Peyer's patch (tissue), 4 donors: Measurements from ENCODE around the gene EZH2. TPM values are rescaled to one million over a fixed set of nuclear protein-coding genes. Genes with fewer than 3 reads are reported as not detected.

ENCODE experiments used
- DNase-seq, 3 donors: peaks; one replicate each; pipeline ENCODE4 v3.0.0-alpha.2; 2017 to 2019
- H3K27ac ChIP-seq, 4 donors: fragments of 200-600 bp; sonication (generic); one replicate each; pipeline ENCODE4 v1.5.1; 2016 to 2019
- H3K27me3 ChIP-seq, 2 donors: fragments of 200-600 bp; sonication (generic); one replicate each; pipeline ENCODE4 v1.5.1; 2019
- H3K36me3 ChIP-seq, 3 donors: fragments of 200-600 bp; sonication (generic); one replicate each; pipeline ENCODE4 v1.5.1; 2016 to 2019
- H3K4me1 ChIP-seq, 4 donors: fragments of 200-600 bp; sonication (generic); one replicate each; pipeline ENCODE4 v1.5.1; 2016 to 2019
- H3K4me3 ChIP-seq, 4 donors: fragments of 200-600 bp; sonication (generic); 1 replicate in 3 of 4; 2 replicates in 1 of 4; pipeline ENCODE4 v1.5.1; 2016 to 2019; ENCODE audit warnings: mild to moderate bottlenecking in 1 of 4
- H3K9me3 ChIP-seq, 4 donors: fragments of 200-600 bp; sonication (generic); one replicate each; pipeline ENCODE4 v1.5.1; 2016 to 2019; ENCODE audit warnings: mild to moderate bottlenecking in 1 of 4
- CTCF ChIP-seq, 6 experiments: fragments of 450-650 bp in 4 of 6; fragments of 200-600 bp in 2 of 6; sonication (generic) in 1 of 6; IDR thresholded peaks; one replicate each; pipeline ENCODE4 v1.5.1; 2017 to 2019; ENCODE audit warnings: antibody characterized with exemption in 6 of 6, mild to moderate bottlenecking in 3 of 6, moderate library complexity in 1 of 6
- POLR2A ChIP-seq, 2 donors: fragments of 450-650 bp; IDR thresholded peaks; one replicate each; pipeline ENCODE4 v1.5.1; 2017; ENCODE audit warnings: antibody characterized with exemption in 2 of 2, mild to moderate bottlenecking in 2 of 2, moderate library complexity in 2 of 2
- total RNA-seq, 4 donors: library from RNA; depleted of rRNA; stranded (reverse); fragments of >200 nt; gene quantifications; one replicate each; pipeline ENCODE4 v1.1.0, GENCODE V29; 2016

EZH2 gene
- total RNA-seq, 4 donors from 2014 or later, result 7.4 to 30.5 (median 8.2) TPM

- no peaks in the 10 kb centered on the region for H3K9me3 ChIP-seq
- TF ChIP-seq POLR2A (IDR thresholded peaks at IDR 0.05) (no peak), CTCF (IDR thresholded peaks at IDR 0.05) (no peak)
- no peak overlapping the region for H3K4me3 ChIP-seq
- no peak overlapping the region for H3K27ac ChIP-seq
- H3K36me3 ChIP-seq, result peaks cover 0 to 13% (median 0%) of the 10 kb centered on the region in 3 donors
- no peaks in the 10 kb centered on the region for H3K4me1 ChIP-seq
- no peak for DNase-seq
- H3K27me3 ChIP-seq, result no peaks in the 10 kb centered on the region
Measured at GRCh38 chr7:148811892-148812291, 72.2 kb downstream of the EZH2 start.

GRCh38 chr7:148809856-148810255 is 74.2 kb downstream of the EZH2 start:
- no peak for DNase-seq
- Histone ChIP-seq H3K4me3 (no peak overlapping the region), H3K4me1 (no peaks in the 10 kb centered on the region), H3K36me3 (peaks cover 0 to 19% (median 0%) of the 10 kb centered on the region in 3 donors), H3K9me3 (no peaks in the 10 kb centered on the region), H3K27me3 (no peaks in the 10 kb centered on the region), H3K27ac (no peak overlapping the region)
- TF ChIP-seq POLR2A (IDR thresholded peaks at IDR 0.05) (no peak), CTCF (IDR thresholded peaks at IDR 0.05) (no peak)

DNA sequence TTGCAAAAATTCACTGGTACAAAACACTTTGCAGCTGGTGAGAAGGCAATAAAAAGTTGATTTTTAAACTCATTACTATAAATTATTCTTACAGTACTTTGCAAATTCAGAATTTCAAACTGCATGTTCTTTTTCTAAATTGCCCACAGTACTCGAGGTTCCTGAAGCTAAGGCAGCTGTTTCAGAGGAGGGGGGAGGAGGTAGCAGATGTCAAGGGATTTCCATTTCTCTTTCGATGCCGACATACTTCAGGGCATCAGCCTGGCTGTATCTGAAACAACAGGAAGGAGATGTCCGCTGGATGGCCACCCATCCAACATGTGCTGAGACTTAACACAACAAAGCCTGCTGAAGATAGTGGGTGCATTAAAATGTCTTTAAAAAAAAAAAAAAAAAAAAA is 76.7 kb downstream of the EZH2 start:
- H3K9me3 ChIP-seq, result no peaks in the 10 kb centered on the region
- no peak for DNase-seq
- no peaks in the 10 kb centered on the region for H3K4me1 ChIP-seq
- no peak overlapping the region for H3K4me3 ChIP-seq
- TF ChIP-seq CTCF (IDR thresholded peaks at IDR 0.05) (no peak), POLR2A (IDR thresholded peaks at IDR 0.05) (no peak)
- no peaks in the 10 kb centered on the region for H3K27me3 ChIP-seq
- peaks cover 0 to 19% (median 0%) of the 10 kb centered on the region in 3 donors for H3K36me3 ChIP-seq
- H3K27ac ChIP-seq, result no peak overlapping the region

GRCh38 chr7:148806187-148806586 is 77.9 kb downstream of the EZH2 start:
- Histone ChIP-seq H3K27ac (no peak overlapping the region), H3K4me1 (no peaks in the 10 kb centered on the region), H3K27me3 (no peaks in the 10 kb centered on the region), H3K4me3 (no peak overlapping the region), H3K9me3 (no peaks in the 10 kb centered on the region), H3K36me3 (peaks cover 0 to 26% (median 0%) of the 10 kb centered on the region in 3 donors)
- DNase-seq, result no peak
- TF ChIP-seq CTCF (IDR thresholded peaks at IDR 0.05) (no peak), POLR2A (IDR thresholded peaks at IDR 0.05) (no peak)

DNA sequence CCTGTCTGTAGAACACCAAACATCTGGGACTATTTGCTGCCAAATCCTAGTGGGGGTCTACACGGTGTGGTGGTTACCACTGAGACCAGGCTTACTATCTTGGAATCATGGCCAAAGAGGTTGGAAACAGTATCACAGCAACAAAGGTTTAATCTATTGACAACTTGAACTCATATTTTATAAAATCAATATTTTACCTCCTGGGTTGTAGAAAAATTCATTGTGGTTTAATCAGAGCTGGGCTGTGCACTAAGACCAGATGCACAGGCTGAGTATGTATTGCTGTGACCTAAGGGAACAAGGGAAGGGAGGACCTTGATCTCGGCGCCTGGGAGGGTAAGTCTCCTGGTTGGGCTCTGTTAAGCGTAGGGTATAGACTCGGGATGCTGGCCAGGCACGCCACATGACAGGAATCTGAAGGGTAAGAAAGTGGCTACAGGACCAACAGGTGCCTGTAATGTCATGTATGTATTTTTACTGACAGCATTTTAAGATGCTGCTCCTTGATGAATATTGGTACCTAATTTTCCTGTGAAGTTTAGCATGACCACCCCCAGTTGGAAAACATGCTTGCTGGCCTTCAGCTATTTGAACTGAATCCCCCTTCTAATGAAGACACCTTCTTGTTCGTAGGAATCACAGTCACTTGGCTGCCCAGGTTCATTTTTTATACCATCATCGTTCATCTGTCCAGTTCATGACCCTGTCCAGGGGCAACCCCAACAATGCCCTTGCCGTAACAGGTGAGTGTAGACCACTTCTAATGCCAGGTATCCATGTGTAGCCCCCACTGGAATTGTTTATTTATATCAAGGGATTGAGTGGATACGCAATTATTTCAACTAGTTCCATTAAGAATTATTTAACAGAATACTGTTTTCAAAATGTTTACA is 79.5 kb downstream of the EZH2 start:
- no peak for DNase-seq
- Histone ChIP-seq H3K36me3 (peaks cover 0 to 41% (median 0%) of the 10 kb centered on the region in 3 donors), H3K4me3 (no peak overlapping the region), H3K9me3 (no peaks in the 10 kb centered on the region), H3K27ac (no peak overlapping the region), H3K4me1 (no peaks in the 10 kb centered on the region), H3K27me3 (no peaks in the 10 kb centered on the region)
- TF ChIP-seq CTCF (IDR thresholded peaks at IDR 0.05), result no peak
- TF ChIP-seq POLR2A (IDR thresholded peaks at IDR 0.05), result no peak
